ENCODE measurements around the gene ACKR3. TPM values are rescaled to one million over a fixed set of nuclear protein-coding genes. Genes with fewer than 3 reads are reported as not detected.

The ACKR3 gene
- total RNA-seq, 1 donor from 2014 or later, result 57.0 TPM

- no peak for DNase-seq (ENCODE audit: low read depth, low spot score)
Observed at GRCh38 chr2:236568922-236569572, 578 bp upstream of the ACKR3 start.

- DNase-seq (ENCODE audit: low read depth, low spot score), result no peak
Observed at GRCh38 chr2:236570081-236570868, 650 bp downstream of the ACKR3 start.

- no peak for DNase-seq (ENCODE audit: low read depth, low spot score)
Observed at GRCh38 chr2:236571145-236571544, 1.5 kb downstream of the ACKR3 start.

GRCh38 chr2:236572482-236572881, 2.9 kb downstream of the ACKR3 start:
- no peak for DNase-seq (ENCODE audit: low read depth, low spot score)

GRCh38 chr2:236573066-236573929, 3.7 kb downstream of the ACKR3 start:
- DNase-seq (ENCODE audit: low read depth, low spot score), result no peak

GRCh38 chr2:236574000-236574399, 4.4 kb downstream of the ACKR3 start:
- DNase-seq (ENCODE audit: low read depth, low spot score), result no peak

GRCh38 chr2:236574424-236575145, 5.0 kb downstream of the ACKR3 start:
- no peak for DNase-seq (ENCODE audit: low read depth, low spot score)

- DNase-seq (ENCODE audit: low read depth, low spot score), result no peak
Observed at GRCh38 chr2:236575510-236575909, 5.9 kb downstream of the ACKR3 start.

GRCh38 chr2:236576087-236576486, 6.5 kb downstream of the ACKR3 start:
- no peak for DNase-seq (ENCODE audit: low read depth, low spot score)

- DNase-seq (ENCODE audit: low read depth, low spot score), result no peak
Observed at GRCh38 chr2:236576953-236577352, 7.3 kb downstream of the ACKR3 start.

- no peak for DNase-seq (ENCODE audit: low read depth, low spot score)
Observed at GRCh38 chr2:236577481-236578410, 8.1 kb downstream of the ACKR3 start.

GRCh38 chr2:236578411-236578846, 8.8 kb downstream of the ACKR3 start:
- DNase-seq (ENCODE audit: low read depth, low spot score), result no peak

- no peak for DNase-seq (ENCODE audit: low read depth, low spot score)
Observed at GRCh38 chr2:236579048-236579745, 9.6 kb downstream of the ACKR3 start.

- DNase-seq (ENCODE audit: low read depth, low spot score), result no peak
Observed at GRCh38 chr2:236579746-236580315, 10.2 kb downstream of the ACKR3 start.

GRCh38 chr2:236580746-236581355, 11.2 kb downstream of the ACKR3 start:
- no peak for DNase-seq (ENCODE audit: low read depth, low spot score)

GRCh38 chr2:236581546-236581945, 11.9 kb downstream of the ACKR3 start:
- DNase-seq (ENCODE audit: low read depth, low spot score), result no peak

- DNase-seq (ENCODE audit: low read depth, low spot score), result no peak
Observed at GRCh38 chr2:236582968-236583367, 13.3 kb downstream of the ACKR3 start.

GRCh38 chr2:236583621-236584203, 14.1 kb downstream of the ACKR3 start:
- DNase-seq (ENCODE audit: low read depth, low spot score), result no peak

Measured in pulmonary artery endothelial cell (primary cell).